Colonic mucosa (tissue), 4 donors: Measurements from ENCODE around the gene BACE2. TPM values are rescaled to one million over a fixed set of nuclear protein-coding genes. Genes with fewer than 3 reads are reported as not detected.
"Not testable (repeated sequence)": the region's sequence is repeated elsewhere in the genome, so short reads cannot be mapped to it uniquely, and the experiment has no call there.

Experiments used
- DNase-seq: peaks from one replicate; pipeline ENCODE4 v3.0.0-alpha.2; 2020
- H3K27ac ChIP-seq: fragments of 200-600 bp; one replicate; pipeline ENCODE4 v1.8.0; 2021
- H3K27me3 ChIP-seq: fragments of 200-600 bp; one replicate; pipeline ENCODE4 v1.8.0; 2021
- H3K36me3 ChIP-seq: fragments of 200-600 bp; one replicate; pipeline ENCODE4 v1.8.0; 2021
- H3K4me1 ChIP-seq: fragments of 200-600 bp; one replicate; pipeline ENCODE4 v1.8.0; 2021; ENCODE audit warnings: mild to moderate bottlenecking
- H3K4me3 ChIP-seq: fragments of 200-600 bp; one replicate; pipeline ENCODE4 v1.8.0; 2021
- H3K9ac ChIP-seq, 2 donors: one replicate each; pipeline ENCODE4 v1.7.0; 2013; ENCODE audit warnings: control low read depth in 2 of 2, low read depth in 2 of 2, low read length in 2 of 2
- H3K9me3 ChIP-seq: fragments of 200-600 bp; one replicate; pipeline ENCODE4 v1.8.0; 2021
- CTCF ChIP-seq: fragments of 200-600 bp; IDR thresholded peaks from one replicate; pipeline ENCODE4 v1.8.0; 2022; ENCODE audit warnings: antibody characterized with exemption, mild to moderate bottlenecking
- intact Hi-C: fragments of 100-400 bp; cut with DNase I; formaldehyde crosslinking; loops from one replicate; pipeline ENCODE4 v1.14.1; 2022
- total RNA-seq, 2 donors: library from RNA; stranded (reverse); fragmentation: NEBNext Ultra II Directional in 1 of 2; extraction: Animal tissue kit (Norgen Biotek cat#: 25700) in 1 of 2; gene quantifications; one replicate each; pipeline ENCODE4 v1.2.1, GENCODE V29; 2021
- donor health status: healthy.
- donor health status: DM: no; HTN: no; CAD: no.
- donor health status: DM: no; HTN: no; CAD: no.

Gene BACE2
- total RNA-seq, 2 donors from 2014 or later = 69.5 to 80.2 TPM

GRCh38 chr21:41295721-41296254 is 127.8 kb downstream of the BACE2 start:
- intact Hi-C loops = no loop called here
- Histone ChIP-seq H3K36me3 (no peaks in the 10 kb centered on the region), H3K4me1 (no peaks in the 10 kb centered on the region), H3K27me3 (peaks cover 13% of the 10 kb centered on the region), H3K9ac (peak overlapping the region in 1 of 2 donors; percentile 12), H3K27ac (no peak overlapping the region), H3K9me3 (no peaks in the 10 kb centered on the region), H3K4me3 (no peak overlapping the region)
- DNase-seq = no peak
- TF ChIP-seq CTCF = no peak

- H3K4me1 ChIP-seq = no peaks in the 10 kb centered on the region
- no peak overlapping the region for H3K27ac ChIP-seq
- intact Hi-C loops = no loop called here
- no peak for DNase-seq
- no peak overlapping the region for H3K9ac ChIP-seq
- no peak overlapping the region for H3K4me3 ChIP-seq
- no peak for TF ChIP-seq CTCF
- no peaks in the 10 kb centered on the region for H3K27me3 ChIP-seq
- no peaks in the 10 kb centered on the region for H3K9me3 ChIP-seq
- H3K36me3 ChIP-seq = no peaks in the 10 kb centered on the region
Measured at GRCh38 chr21:41302976-41303375, 135.0 kb downstream of the BACE2 start.

- no peak overlapping the region for H3K9ac ChIP-seq
Measured at GRCh38 chr21:41304068-41304720, 136.2 kb downstream of the BACE2 start.

GRCh38 chr21:41307219-41307618 is 139.3 kb downstream of the BACE2 start:
- DNase-seq = no peak
- TF ChIP-seq CTCF = no peak

More at GRCh38 chr21:41304068-41304720, 136.2 kb downstream of the BACE2 start:
- no peak for DNase-seq
- no peaks in the 10 kb centered on the region for H3K27me3 ChIP-seq
- H3K9me3 ChIP-seq = no peaks in the 10 kb centered on the region
- H3K4me1 ChIP-seq = no peaks in the 10 kb centered on the region
- H3K36me3 ChIP-seq = no peaks in the 10 kb centered on the region
- H3K4me3 ChIP-seq = no peak overlapping the region
- no peak overlapping the region for H3K27ac ChIP-seq
- intact Hi-C loops = no loop called here
- TF ChIP-seq CTCF = no peak

GRCh38 chr21:41313285-41314164 is 145.6 kb downstream of the BACE2 start:
- H3K36me3 ChIP-seq, H3K4me1 ChIP-seq, intact Hi-C loops, H3K27ac ChIP-seq, H3K4me3 ChIP-seq, DNase-seq, H3K9ac ChIP-seq, H3K9me3 ChIP-seq: not testable (repeated sequence)
- peaks cover 36% of the 10 kb centered on the region for H3K27me3 ChIP-seq

More at GRCh38 chr21:41307219-41307618, 139.3 kb downstream of the BACE2 start:
- H3K27me3 ChIP-seq = peaks cover 7% of the 10 kb centered on the region
- H3K36me3 ChIP-seq = no peaks in the 10 kb centered on the region
- intact Hi-C loops = no loop called here
- no peak overlapping the region for H3K9ac ChIP-seq
- no peak overlapping the region for H3K27ac ChIP-seq
- H3K4me1 ChIP-seq = no peaks in the 10 kb centered on the region
- H3K9me3 ChIP-seq = no peaks in the 10 kb centered on the region
- no peak overlapping the region for H3K4me3 ChIP-seq
